Activated T-helper 17 cell treated with anti-CD3 and anti-CD28 coated beads, Interleukin-2, amount 50 U/mL, for 72 hours (primary cell): ENCODE results near the gene NPTX1. TPM values are rescaled to one million over a fixed set of nuclear protein-coding genes. Genes with fewer than 3 reads are reported as not detected.

Experiments
- total RNA-seq, 2 donors: library from RNA; stranded (reverse); gene quantifications; one replicate each; pipeline ENCODE4 v1.2.3, GENCODE V29; 2022

NPTX1 gene
- total RNA-seq, 2 donors from 2014 or later = 1.5 to 10.2 TPM

Other genes starting within 250 kb of the NPTX1 start
- 1,000 to 10,000 TPM; 1,022 to 1,405 TPM for gene RNF213, start 215.8 kb downstream of the NPTX1 start, total RNA-seq
- gene ENDOV, start 61.4 kb downstream of the NPTX1 start, total RNA-seq = 10 to 100 TPM in 1 of 2 donors, 1 to 10 TPM in 1; 9.7 to 20.1 TPM
- gene RPTOR, start 68.2 kb upstream of the NPTX1 start, total RNA-seq = 100 to 1,000 TPM in 1 of 2 donors, 10 to 100 TPM in 1; 62.0 to 228 TPM